HG03442 (cell line): ENCODE measurements around the gene AHNAK2.
"Not testable (repeated sequence)": the region's sequence is repeated elsewhere in the genome, so short reads cannot be mapped to it uniquely, and the experiment has no call there.

Experiments
- ATAC-seq: cut with Tn5 transposase; IDR thresholded peaks from one replicate; pipeline ENCODE4 v1.9.1; 2021; ENCODE audit warnings: mild to moderate bottlenecking, moderate library complexity; ENCODE audit not compliant: unreplicated experiment

AHNAK2 gene

DNA sequence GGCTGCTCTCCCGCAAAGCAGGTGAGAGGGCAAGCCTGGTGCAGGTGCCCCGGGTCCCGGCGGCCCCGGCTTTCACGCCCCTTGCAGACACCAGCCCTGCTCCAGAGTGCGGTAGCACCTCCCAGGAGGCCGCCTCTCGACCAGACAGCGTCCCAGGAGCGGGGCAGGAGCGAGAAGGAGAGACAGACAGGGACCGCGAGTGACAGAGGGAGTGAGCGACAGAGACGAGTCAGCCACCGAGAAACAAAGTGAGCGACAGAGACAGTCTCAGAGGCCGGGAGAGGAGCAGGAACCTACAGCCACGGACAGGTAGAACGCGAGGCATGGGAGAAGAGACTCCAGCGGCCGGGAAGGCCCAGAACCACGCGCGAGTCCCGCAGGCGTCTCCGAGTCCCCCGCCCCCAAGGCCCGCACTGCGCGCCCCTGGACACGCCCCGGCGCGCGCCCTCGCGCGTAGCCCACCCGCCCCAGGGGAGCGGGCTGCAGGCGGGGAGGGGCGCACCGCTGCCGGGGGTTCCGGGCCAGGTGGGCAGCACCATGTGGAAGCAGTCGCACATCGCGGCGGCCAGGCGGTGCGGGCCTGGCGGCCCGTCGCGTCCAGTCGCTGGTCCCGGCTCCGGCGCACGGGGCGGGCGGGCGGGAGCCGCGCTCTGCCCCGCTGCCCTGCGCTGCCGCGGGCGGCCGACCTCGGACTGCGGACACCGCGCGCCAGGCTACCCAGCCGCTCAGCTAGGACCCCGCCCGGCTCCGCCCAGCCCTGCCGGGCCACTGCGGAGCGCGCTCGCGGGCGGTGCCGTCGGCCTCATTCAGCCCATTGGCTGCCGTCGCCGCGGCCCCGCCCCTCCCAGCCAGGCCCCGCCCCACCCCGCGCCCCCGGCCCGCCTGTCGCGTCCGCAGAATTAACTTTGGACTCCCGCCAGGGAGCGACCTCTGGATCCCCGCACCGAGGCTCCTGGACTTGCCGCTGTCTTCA, at the start of gene AHNAK2:
Gene AHNAK2 (minus strand): TSS at position 694 of the 973 bp plus-strand sequence. CDS start 137 bp downstream, at position 557.
- ATAC-seq, result no peak

GRCh38 chr14:105027718-105028117, 49.5 kb upstream of the AHNAK2 start:
- not testable (repeated sequence) for ATAC-seq

DNA sequence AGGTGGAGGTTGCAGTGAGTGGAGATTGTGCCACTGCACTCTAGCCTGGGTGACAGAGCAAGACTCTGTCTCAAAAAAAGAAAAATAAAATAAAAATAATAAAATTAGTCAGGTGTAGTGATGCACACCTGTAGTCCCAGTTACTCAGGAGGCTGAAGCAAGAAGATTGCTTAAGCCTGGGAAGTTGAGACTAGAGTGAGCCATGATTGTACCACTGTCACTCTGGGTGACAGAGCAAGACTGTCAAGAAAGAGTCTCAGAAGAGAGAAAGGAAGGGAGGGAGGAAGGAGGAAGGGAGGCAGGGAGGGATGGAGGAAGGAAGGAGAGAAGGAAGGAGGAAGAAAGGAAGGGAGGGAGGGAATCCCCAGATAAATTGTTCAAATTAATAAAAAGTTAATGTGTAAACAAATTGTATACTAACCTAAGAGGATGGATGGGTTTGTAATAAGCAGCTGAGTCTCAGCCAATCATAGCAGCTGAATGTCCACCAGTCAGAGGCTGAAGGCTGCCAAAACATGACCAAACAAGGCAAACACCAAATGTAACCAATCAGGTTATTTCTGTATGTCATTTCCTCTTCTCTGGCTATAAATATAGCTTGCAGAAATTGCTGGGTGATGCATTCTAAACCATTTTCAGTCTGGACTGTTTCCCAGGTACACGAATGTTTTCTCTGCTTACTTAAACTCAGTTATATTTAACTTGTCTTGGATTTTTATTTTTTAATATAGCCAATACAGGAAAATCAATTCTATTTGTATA, 48.8 kb upstream of the AHNAK2 start:
- ATAC-seq, result no peak

- ATAC-seq, result peak; percentile 29
These were observed 48.0 kb upstream of the AHNAK2 start for GRCh38 chr14:105026033-105026785.

- ATAC-seq, result no peak
These were observed 47.3 kb upstream of the AHNAK2 start for GRCh38 chr14:105025429-105025828.

DNA sequence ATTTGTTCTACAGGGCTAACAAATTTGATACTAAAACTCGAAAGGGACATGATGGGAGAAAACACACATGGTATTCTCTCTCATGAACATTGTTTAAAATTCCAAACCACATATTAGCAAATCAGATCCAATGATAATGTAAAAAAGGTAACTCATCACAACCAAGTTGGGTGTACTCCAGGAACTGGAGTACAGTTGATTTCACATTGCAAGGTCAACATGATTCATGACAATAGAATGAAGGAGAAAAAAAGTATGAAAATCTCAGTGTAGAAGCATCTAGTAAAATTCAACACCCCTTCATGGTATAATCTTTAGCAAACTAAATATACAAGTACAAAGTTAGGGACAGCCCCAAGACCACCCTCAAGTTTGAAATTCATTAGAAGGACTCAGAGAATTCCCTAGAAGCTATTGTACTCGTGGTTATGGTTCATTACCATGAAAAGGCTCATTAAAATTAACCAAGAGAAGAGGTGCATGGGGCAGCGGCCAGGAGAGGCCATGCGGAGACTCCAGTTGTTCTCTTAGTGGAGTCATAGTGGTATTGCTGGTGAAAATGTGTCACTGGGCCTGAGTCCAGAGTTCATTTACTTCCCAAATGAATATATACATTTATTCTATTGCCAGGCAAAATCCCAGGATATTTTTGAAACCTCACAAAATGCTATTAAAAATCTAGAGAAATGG, 45.8 kb upstream of the AHNAK2 start:
- no peak for ATAC-seq

DNA sequence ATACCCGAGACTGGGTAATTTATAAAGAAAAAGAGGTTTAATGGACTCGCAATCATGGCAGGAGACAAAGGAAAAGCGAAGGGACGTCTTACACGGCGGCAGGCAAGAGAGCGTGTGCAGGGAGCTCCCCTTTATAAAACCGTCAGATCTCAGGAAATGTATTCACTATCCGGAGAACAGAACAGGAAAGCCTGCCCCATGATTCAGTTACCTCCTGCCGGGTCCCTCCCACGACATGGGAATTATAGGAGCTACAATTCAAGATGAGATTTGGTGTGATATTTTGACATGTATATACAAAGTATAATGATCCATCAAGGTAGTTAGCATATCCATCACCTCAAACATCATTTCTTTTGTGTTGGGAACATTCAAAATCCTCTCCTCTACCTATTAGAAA, 45.0 kb upstream of the AHNAK2 start:
- ATAC-seq, result no peak

DNA sequence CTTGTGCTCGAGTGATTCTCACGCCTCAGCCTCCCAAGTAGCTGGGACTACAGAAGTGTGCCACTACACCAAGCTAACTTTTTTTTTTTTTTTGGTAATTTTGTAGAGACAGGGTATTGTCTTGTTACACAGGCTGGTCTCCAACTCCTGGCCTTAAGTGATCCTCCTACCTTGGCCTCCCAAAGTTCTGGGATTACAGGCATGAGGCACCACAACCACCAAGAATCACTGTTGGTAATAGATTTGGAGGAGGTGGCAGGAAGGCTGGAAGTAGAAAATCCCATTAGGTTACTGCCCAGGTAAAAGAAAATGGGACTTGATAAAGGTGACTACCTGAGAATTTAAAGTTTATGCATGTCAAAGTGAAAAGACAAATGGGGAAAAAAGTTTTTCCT, 44.1 kb upstream of the AHNAK2 start:
- no peak for ATAC-seq

DNA sequence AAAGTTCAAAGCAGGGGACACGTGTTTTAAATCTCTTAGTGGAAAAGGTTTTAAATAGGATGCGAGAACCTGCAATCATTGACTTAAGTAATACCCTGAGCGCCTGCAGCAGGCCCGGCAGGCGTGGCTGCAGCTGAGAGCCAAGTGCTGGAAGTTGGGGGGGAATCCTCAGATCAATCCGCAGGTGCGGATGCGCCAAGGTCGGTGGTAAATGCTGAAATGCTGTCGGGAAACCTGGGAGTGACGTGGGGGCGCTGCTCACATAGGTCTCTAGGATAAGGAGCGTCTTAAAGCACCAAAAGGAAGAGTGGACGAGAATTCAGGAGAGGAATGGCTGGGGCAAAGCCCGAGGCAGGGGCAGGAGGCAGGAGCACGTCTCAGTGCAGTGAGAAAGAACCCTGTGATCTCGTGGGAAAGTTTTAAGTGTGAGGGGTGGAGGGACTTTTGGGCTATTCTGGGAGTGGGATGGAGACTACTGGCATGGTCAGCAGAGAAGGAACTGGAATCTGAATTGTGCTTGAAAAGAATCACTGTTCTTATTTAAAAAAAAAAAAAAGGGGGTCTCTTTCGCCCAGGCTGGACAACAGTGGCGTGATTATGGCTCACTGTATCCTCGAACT, 43.6 kb upstream of the AHNAK2 start:
- no peak for ATAC-seq

GRCh38 chr14:105020815-105021655, 42.9 kb upstream of the AHNAK2 start, which contains the start of gene CDCA4:
CDCA4 (minus strand) TSS chr14:105021083; CDS start chr14:105011929, 9,154 bp downstream.
- ATAC-seq, result peak; percentile 70

DNA sequence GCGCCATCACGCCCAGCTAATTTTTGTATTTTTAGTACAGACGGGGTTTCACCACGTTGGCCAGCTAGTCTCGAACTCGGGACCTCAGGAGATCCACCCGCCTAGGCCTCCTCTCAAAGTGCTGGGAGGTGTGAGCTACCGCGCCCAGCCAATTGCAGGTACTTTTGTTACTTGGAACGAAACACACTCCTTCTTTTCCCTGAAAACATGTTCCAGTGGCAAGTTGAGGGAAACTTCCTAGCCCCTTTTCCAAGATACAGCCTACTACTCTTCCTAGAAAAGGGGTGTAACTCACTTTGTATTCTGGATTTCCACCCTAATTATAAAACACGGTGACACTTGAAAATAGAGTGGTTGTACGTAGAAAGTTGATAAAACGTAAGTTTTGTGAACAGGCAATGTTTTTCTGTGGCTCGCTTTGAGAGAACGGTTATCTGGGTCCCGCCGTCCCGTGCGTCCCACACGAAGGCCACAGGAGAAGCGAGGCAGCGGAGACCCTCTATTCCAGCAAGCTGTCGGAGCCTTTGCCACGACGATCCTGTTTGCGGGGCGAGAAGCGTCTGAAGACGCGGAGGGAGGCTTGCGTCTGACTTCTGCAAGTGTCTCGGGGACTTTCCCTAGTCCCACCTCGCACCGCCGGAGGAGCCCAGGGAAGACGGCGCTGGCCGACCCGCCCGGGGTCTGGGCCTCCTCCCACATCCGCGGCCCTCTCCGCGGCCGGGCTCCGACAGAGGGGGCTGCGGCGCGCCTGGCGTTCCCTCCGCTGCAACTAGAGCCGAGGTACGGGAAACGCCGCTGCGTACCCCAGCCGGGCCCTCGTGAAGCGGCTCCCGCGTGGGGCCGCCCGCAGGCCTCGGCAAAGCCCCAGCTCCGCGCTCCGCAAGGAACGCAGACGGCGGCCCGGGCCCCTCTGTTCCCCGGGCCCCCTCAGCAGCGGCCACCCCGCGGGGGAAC, 42.0 kb upstream of the AHNAK2 start:
- no peak for ATAC-seq

- ATAC-seq, result no peak
These were observed 40.2 kb upstream of the AHNAK2 start for GRCh38 chr14:105018414-105018813.

GRCh38 chr14:105015905-105016304, 37.7 kb upstream of the AHNAK2 start:
- no peak for ATAC-seq

- ATAC-seq, result no peak
These were observed 37.1 kb upstream of the AHNAK2 start for GRCh38 chr14:105015242-105015641.

DNA sequence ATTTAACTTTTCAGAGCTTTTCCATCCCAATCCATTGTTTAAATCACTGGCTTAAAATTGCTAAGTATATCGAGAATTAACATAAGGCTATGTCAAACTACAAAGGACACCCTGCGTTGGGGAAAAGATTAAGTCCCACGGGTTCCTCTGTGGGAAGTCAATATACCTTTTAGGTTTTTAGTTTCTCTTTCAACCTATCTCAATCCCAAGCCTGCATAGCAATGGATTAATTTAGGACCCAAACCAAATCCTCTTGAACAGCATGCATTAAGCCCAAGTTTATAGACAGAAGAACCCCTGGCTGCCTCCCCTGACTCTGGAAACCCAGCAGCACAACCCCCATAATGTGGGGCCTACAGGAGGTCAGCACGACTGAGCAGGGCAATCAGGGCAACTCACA, 36.5 kb upstream of the AHNAK2 start:
- no peak for ATAC-seq

DNA sequence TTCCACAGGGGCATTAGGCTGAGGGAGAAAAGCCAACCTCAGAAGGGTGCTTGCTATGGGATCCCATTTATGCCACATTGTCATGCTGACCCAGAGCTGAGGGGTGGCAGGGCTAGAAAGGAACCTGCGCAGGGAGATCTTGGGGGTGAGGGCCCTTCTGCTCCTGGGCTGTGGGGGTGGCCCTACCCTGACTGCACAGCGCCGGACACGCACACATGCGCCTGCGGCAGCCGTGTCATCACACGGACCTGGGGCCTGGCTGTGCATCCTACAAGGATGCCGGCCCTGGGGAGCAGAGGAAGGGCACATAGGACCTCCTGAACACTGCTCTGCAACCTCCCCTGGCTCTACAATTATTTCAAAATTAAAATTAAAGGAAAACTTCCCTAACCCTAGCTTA, 35.9 kb upstream of the AHNAK2 start:
- no peak for ATAC-seq

DNA sequence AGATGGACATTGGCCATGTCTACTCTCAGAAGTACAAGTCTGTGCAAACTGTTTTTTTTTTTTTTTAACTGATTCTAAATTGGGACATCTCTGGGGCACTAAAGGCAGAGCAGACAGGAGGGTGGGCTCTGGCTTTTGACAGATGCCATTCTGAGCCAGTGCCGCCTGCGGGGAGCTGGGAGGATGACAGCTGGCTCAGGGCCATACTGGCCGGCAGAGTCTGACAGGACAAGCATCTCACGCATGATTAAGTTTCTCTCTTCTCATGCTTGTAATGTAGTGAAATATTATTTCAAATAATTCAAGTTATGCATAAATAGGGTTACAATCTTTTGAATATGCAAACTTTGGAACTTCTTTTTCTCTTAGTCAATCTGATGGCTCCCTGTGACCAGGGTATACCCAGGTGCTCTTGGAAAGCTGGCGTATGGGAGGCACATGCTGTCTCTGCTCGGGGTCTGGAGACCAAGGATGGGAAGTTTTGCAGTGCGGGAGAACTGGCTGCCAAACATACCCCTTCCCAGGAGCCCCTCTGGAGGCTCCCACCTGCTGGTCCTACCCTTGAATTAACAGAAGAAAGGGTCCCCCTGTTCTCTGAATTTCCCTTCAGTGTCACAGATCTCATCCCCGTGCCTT, 35.1 kb upstream of the AHNAK2 start:
- no peak for ATAC-seq
